Measurements from ENCODE around the gene RPTOR.

Gene RPTOR

DNA sequence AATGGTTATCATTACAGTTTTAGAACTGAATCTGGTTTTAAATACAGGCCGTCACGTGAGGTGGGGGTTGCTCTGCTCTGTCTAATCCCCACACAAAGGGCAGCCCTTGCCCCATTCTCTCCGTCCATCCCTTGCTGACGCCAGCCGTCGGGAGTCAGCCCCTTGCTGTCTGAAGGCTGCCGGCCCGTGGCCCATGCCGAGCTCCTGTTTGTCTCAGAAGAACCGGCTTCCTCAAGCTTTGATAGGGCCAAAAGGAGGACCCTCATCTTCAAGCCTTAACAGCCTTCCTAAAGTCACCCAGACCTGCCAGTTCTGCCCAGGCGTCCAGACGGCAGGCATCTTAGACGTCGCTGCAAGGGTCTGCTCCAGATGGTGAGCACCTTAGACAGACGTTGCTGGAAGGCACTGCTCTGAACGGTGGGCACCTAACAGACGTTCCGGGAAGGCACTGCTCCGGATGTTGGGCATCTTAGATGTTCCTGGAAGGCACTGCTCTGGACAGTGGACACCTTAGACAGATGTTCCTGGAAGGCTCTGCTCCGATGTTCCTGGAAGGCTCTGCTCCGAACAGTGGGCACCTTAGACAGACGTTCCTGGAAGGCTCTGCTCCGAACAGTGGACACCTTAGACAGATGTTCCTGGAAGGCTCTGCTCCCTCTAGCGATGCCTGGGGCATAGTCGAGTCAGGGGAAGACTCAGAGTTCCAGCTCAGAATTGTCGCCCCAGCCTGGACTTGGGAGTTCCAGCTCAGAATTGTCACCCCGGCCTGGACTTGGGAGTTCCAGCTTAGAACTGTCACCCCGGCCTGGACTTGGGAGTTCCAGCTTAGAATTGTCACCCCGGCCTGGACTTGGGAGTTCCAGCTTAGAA, 411.9 kb downstream of the RPTOR start:
- DNase-seq: no peak

DNA sequence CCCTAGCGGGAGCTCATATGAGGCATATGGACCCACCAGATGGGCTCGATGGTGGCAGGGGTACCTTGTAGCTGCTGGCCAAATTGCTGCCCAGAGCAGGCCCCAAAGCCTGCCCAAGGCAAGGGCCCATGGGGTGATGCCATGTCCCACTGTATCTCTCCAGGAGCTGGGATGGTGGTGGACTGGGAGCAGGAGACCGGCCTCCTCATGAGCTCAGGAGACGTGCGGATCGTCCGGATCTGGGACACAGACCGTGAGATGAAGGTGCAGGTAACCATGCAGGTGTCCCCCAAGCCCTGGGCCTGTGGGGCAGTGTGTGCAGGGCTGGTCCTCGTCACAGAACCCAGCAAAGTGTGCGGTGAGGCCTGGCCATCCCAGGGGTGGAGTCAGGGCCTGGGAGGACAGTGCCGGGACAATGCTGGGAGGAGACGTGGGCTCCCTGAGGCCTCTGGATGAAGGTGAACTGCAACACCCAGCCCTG, 412.9 kb downstream of the RPTOR start:
- peak; percentile 19 for DNase-seq

DNA sequence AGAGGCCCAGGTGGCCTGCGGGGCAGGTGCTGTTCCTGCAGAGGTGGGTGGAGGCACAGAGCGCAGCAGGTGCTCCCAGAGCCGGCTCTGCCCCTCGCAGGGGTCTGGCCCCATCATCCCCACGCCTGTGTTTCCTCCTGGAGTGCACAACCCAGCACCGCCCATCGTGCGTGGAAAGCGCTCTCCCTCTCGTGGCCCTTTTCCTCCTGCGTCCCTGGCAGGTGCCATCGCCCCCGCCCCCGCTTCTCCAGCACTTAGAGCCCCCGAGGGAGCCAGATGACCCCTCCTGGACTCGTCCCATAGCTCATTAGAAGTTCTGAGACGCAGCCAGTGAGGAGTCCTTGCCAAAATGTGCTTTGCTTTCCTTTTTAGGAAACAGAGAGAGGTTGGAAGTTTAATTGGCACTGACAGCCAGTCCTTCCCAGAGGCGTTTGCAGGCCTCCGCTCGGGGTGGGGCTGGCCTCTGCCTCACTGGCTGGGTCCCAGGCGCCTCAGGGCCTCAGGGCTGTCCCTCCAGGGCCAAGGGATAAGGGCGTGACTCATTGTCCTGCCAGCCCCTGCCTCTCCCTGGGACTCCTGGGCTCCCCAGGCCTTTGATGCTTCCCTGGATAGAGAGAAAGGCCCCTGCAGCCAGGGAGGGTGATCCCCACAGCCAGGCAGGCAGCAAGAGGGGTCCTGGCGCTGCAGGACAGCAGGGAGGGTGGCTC, 414.8 kb downstream of the RPTOR start:
- peak; percentile 85 for DNase-seq

DNA sequence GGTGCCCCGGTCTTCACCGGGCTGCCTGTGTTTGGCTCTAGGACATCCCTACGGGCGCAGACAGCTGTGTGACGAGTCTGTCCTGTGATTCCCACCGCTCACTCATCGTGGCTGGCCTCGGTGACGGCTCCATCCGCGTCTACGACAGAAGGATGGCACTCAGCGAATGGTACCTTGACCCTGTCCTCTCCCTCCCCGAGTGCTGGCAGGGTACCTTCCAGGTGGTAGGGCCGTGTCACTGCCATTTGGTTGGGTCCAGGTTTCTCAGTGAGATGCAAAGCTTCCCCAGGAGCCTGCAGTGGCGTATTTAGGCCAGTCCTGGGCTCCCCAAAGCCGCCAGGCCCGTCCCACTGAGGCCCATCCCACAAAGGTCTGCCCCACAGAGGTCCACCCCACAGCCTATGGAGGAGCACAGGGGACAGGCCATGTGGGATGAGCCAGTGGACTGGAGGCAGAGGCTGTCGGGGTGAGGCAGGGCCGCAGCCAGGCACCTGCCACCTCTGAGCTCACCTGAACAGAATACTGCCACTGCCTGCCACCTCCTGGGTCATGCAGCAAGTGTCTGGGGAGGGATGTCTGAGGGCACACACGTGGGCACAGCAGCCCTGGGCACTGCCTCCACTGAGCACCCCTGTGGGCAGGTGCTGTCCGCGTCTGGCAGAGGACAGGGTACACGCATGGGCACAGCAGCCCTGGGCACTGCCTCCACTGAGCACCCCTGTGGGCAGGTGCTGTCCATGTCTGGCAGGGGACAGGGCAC, 415.6 kb downstream of the RPTOR start:
- DNase-seq: no peak

DNA sequence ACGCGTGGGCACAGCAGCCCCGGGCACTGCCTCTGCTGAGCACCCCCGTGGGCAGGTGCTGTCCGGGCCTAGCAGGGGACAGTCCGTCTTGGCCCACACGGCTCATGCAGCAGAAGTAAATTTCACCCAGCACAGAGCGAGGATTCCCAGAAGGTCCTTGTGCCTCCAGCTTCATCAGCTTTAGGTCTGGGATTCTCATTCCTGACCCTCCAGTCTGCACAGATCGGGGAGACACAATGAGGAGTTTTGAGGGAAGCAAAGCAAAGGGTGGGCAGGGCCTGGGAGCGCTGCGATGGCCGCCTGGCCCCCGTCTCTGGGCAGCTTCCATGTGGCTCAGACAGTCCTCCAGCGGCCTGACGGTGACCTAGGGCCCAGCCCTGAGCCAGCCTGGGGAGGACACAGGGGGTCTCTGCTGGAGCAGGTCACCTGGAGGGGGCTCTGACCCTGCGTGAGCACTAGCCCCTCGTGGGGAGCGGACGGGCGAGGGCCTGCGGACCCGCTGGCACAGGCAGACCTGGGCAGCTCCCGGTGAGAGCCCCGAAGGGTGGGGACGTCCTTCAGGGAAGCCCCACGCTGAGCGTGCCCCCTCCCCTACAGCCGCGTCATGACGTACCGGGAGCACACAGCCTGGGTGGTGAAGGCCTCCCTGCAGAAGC, 416.3 kb downstream of the RPTOR start:
- DNase-seq: peak; percentile 44

DNA sequence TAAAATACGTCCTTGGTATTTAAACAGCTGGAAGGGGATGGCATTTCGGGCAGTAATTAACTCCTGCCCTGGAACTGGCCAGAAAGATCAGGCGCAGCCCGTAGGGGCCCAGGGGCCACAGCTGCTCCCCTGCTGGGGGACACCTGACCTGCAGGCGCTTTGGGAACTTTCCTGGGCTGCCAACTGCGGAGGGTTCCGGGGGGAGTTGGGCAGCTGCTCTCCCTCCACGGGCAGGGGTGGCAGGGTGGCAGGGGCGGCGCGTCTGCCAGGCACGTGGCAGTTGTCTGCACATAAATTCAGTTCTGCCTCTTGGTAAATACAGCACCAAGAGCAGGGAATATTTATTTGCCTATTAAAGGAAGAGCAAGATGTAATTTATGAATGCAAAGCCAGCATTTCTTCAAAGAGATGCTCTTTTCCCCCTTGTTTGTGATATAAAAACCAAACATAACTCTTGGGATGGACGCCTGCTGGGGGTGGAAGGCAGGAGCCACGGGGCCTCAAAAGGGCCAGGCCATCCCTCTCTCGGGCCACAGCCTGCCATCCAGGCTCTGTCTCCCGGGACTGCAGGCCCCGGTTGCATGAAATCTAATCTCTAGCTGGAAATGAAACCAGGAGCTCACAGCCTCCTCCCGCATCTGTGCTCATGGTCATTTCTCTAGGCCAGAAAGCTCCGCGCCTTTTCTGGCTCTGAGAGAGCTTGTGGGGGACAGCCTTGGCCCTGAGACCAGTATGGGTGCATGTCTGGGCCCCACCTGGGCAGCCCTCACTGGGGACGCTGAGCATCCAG, 417.1 kb downstream of the RPTOR start:
- DNase-seq: peak; percentile 64

DNA sequence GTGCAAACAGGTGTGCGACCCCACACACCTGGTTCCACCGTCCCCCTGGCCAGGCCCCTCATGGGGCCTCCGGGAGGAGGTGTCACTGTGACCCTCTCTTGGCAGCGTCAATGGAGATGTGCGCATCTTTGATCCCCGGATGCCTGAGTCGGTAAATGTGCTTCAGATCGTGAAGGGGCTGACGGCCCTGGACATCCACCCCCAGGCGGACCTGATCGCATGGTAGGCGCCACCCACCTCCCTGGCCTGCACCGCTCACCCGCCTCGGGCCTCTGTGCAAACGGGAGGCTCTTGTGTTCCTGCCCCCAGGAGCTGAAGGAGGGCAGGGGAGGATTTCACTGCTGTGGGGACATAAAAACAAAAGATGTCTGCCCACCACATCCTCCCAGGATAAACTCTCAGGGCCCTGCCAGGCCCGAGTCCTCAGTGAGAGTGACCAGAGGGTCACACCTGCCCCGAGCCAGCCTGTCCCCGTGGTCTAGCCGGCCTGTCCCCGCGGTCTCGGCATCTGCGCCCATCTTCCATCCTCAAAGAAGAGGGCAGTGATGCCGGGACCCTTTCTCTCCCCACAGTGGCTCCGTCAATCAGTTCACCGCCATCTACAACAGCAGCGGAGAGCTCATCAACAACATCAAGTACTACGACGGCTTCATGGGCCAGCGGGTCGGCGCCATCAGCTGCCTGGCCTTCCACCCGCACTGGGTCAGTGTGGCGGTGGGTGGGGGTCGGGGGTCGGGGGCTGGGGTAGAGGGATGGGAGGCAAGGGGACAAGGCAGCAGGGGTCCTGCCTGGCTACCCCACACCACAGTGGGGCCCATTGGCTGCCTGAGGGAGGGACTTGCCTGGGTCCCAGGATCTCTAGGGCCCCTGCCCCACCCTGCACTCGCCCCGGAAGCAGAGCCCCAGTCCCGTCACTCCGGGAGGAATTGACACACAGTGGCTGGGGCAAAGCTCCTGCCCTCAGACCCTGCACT, 418.0 kb downstream of the RPTOR start:
- DNase-seq: peak; percentile 35

DNA sequence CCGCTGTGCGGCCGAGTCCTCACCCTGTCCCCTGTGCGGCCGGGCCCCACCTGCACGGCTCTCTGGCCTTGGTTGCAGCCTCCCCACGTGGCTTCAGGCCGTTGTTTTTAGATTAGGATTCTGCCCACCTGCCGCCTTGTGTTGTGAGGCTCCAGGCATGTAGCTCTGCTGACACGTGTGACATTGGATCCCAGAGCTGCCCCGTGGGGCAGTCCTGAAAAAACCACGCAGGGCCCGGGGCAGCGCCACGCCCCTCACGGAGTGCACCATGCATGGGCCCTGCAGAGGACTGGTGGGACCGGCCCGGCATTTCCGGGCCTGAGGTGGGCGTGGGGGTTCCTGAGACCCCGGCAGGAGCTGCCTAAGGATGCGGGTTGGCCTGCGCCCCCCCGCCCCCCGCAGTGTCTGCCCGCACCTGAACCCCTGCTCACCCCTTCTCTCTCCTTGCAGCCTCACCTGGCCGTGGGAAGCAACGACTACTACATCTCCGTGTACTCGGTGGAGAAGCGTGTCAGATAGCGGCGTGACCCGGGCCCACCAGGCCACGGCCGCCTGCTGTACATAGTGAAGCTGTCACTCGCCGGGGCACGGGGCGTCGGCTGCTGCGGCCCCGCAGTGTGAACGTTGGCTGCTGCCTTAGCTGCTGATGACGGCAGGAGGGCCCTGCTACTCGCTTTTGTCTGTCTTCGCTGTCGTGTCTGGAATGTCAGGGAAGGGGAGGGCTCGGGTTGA, 419.3 kb downstream of the RPTOR start:
- peak; percentile 28 for DNase-seq

DNA sequence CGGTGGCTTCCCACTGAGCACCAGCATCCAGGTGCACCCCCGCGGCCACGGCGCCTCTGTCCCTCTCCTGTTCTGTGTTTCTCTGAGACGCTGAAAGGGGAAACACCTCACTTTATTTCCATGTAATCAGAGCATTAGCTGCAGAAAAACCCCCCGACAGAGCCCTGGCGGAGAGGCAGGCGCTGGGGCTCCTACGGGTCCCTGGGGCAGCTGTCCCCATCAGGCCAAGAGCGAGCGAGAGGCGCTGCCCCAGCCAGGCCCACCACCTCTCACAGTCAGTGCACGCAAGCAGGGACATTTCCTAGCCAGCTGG, 419.9 kb downstream of the RPTOR start:
- peak; percentile 2 for DNase-seq

DNA sequence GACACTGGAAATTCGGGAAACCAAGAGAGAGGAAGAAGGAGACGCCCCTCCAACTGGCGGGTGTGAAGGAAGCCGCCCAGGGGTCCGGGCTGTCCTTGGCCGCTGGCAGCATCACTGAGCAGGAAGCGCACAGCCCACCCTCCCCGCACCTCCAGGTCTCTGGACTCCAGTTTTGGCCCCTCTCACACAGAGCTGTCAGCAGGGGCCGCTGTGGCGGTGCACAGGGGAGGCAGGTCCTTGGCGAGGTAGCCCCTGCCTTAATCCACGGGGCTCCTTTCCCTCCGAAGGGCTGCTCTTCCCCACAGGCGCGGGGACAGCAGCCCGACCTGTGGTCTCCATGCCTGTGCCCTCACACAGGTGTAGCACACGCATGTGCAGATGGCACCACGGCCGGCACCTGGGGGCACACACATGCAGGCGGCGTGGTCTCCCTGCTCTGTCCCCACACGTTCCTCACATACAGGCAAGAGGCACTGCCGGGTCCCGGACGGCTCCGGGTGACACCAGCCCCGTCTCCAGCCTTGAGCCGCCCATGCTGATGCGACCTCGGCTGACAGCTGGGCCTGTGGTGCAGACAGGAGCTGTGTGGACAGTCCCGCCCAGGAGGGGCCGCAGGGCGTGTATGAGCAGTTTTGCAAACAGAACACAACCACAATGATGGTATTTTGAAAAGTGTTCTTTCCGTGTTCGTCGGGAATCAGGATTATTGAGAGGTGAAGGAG, 420.4 kb downstream of the RPTOR start:
- peak; percentile 25 for DNase-seq

DNA sequence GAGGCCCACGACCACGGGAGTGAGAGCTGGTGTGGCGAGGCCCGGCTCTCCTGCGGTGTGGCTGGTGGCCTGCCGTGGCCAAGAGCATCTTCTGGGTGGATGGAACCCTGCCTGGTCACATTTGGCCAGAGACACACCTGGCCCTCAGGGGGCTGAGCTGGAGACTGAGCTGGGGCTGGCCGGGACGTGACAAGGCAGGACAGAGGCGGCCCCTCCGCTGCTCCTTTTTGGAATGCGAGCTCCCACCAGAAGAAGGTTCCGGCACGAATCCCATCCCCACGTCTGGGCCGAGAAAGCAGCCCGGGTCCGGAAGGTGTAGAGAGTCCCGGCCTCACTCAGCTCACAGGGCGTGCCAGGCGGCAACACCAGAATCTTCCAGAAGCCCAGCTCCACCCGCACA, 421.0 kb downstream of the RPTOR start:
- peak; percentile 8 for DNase-seq

DNA sequence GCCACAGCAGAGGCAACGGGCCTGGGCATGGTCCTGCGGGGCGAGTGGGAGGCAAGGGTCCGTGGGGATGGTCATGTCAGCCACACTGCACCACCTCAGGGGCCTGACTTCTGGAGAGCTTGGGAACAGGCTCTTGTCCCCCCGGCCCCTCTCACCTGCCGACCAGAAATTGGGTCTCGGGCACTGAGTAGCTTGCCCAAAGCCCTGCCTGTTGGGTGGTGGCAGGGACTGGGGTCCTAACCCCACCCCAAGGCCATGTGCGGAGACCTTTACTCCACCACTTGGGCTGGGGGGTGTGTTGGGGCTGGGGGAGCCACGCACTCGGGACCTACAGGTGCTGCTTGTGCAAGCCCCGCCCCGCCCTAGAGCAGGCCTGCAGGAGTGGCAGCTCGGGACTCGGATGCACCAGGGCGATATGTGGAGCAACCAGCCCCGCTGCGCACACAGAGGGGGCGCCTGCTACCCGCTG, 422.8 kb downstream of the RPTOR start:
- peak; percentile 29 for DNase-seq

DNA sequence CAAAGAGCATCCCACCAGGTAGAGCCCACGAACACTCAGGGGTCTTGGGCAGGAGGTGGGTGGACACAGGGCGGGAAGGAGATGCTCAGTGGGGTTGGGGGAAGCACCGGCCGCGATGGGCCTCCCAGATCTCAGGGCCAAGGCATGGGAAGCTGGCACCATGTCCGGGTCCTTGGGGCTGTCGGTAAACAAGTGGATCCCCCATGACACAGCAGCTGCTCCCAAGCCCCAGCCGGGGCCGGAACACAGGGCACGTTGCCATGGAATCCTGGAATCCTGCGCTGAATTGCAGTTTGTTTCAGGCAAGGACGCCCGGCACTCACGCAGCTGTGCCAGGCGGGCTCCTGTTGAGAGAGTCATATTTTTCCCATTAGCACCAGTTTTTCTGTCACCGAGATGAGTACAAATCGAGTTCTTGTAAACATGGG, 424.0 kb downstream of the RPTOR start:
- DNase-seq: peak; percentile 78

DNA sequence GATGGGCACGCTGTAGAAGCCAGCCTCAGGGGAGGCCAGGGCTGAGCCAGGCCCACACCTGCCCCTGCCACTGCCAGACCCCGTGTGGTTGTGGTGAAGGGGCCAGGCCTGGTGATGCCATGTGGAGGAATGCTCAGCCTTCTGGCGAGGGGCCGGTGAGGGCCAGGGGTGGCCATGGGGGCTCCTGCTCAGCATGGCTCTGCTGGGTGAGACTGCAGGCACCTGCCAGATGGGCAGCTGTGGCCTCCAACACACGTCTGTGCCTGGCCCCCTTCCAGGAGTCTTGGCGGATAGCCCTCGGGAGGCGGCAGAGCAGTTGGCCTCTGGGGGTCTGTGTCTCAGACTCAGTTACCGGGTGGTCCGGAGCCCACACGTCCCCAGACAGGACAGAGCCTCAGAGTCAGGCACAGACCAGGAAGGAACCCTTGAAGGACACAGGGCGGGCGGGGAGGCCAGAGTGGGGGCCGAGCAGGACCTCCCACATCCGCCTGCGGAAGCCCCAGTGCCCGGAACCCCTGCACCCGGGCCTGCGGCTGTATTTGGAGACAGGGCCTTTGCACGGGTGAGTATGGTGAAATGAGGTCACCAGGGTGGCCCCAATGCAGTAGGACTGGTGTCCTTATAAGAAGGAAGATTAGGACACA, 424.5 kb downstream of the RPTOR start:
- DNase-seq: peak; percentile 51

DNA sequence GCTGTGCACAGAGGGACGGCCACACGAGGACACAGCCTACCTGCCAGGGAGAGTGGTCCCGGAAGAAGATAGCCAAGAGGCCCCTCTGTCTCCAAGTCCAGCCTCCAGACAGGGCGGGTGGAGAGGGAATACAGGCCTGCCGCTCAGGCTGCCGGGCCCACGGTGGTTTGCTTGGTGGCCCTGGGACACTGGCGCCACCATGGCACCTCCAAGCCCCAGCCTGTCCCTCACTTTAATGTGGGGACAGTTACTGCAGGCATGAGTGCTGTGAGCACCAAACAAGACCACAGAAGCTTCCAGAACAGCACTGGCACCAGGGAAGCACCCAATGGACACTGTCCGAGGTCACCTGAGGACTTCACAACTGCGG, 425.0 kb downstream of the RPTOR start:
- DNase-seq: peak; percentile 29

DNA sequence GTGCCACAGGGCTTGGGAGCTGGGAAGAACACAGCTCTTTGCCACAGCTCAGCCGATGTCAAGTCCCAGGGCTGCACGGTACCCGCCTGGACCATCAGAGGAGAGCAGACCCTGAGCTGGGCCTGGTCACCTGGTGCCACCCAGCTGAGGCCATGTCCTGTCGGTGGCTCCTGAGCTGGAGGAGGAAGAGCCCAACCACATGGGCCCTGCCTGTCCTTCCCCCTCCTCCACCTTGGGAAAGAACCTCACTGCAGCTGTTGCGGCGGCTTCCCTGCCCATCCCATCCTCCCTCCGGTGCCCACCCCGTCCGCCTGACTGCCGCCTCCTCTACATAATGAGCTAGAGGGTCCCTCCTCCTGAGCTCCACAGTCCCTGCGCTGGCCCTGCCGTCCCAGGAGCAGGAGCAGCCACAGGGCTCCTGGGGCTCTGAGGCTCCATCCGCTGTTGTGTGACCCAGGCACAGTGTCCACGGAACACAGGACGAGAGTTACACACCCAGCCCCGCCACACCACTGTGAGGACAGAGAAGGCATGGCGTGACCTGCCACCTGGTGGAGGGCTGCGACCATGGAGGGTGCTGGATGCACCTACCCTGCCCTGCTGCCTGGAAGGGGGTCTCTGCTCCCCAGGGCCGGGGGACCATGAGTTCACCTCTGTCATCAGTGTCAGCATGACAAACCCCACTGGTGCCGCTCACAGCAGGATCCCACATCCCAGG, 425.6 kb downstream of the RPTOR start:
- peak; percentile 67 for DNase-seq

DNA sequence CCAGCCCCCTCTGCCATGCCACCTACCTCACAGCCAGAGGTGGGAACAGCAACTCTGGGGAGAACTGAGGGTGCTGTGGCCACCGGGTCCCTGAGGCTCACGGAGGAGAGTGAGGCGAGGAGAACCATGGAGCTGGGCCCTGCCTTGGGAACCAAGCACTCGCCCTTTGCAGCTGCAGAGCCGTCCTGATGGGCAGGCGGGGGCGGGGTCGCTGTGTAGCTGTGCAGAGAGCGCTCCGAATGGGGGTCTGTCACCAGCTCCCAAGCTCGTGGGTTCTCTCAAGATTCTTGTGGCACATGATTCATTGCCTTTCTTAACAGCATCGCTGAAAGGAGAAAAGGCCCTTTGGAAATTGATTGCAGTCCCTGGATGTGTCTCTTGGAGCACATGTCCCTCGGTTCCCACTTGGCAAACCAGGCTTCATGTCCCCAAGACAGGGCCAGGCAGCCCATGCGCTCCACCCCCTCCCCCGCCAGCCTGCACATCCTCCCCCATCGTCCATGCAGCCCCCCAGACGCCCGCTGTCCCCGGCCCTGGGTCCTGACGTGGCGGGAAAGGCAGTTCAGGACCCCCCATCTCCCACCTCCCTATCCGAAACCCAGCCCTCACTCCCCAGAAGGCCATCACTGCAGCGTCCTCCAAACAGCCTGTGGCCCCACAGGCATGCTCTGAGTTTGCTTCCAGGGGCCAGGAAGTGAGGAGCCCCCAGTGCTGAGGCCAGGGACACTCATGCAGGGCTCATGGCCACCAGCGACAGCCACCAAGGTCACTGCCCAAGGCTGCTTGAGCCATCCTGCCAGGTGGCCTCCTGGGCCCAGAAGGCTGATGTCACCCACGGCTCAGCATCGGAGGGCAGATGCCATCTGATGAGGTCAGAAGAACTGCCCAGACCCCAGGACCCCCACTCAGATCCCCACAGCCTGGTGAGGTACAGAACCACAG, 426.4 kb downstream of the RPTOR start:
- DNase-seq: peak; percentile 32
